Left colon (tissue), 2 donors: Measurements from ENCODE around the gene ASPSCR1. TPM values are rescaled to one million over a fixed set of nuclear protein-coding genes. Genes with fewer than 3 reads are reported as not detected.

Experiments used
- ATAC-seq: fragments of 200-7000 bp; cut with Tn5 transposase; one replicate; pipeline ENCODE4 v1.9.1; 2020; ENCODE audit warnings: mild to moderate bottlenecking, moderate library complexity
- DNase-seq, 2 donors: peaks; one replicate each; pipeline ENCODE4 v3.0.0-alpha.2; 2020
- intact Hi-C, 2 donors: fragments of 100-400 bp; cut with DNase I in 1 of 2; cut with micrococcal nuclease in 1 of 2; formaldehyde crosslinking; loops; one replicate each; pipeline versions ENCODE4 v1.11.2 to v1.14.0; 2022; cut with DNase I, micrococcal nuclease
- total RNA-seq, 2 donors: library from RNA; stranded (reverse); fragmentation: NEBNext Ultra II Directional; extraction: Animal tissue kit (Norgen Biotek cat#: 25700); gene quantifications; one replicate each; pipeline ENCODE4 v1.2.1, GENCODE V29; 2021
- donor health status: DM: no; HTN: no; CAD: no.
- donor health status: DM: yes; HTN: yes; CAD: no.

ASPSCR1 gene
- total RNA-seq, 2 donors from 2014 or later, result 29.8 to 35.9 TPM

DNA sequence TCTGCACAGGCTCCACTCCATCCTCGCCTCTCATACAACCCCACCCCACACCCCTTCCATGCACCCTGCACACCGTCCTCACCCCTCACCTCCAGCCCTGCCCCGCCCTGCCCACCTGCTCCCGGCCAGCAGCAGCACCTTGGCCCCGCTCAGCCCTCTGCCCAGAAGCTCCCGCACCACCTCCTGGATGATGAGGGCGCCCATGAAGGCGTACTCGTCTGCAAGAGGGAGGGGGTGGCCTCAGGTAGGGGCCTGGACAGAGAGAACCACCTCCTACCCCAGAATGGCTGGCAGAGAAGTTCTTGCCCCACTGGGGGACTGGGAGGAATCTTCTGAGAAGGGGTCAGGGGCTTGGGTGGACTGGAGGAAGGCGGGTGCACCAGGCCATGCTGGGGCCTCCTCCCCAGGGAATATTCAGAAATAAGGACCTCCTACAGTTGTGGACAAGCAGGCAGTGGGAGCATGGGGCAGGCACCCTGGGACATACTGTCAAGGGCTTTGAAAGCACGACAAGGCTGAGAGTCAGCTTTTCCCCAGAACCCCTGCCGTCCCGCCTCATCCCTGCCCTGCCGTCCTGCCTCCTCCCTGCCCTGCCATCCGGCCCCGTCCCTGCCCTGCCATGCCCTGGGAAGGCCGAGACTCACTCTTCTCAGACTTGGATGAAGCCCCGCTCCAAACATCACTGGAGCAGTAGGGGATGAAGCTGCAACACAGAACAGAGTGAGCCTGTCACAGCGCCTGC, 19.6 kb upstream of the ASPSCR1 start:
- DNase-seq (no peak), ATAC-seq (no peak)
- intact Hi-C loops, result no loop called here

DNA sequence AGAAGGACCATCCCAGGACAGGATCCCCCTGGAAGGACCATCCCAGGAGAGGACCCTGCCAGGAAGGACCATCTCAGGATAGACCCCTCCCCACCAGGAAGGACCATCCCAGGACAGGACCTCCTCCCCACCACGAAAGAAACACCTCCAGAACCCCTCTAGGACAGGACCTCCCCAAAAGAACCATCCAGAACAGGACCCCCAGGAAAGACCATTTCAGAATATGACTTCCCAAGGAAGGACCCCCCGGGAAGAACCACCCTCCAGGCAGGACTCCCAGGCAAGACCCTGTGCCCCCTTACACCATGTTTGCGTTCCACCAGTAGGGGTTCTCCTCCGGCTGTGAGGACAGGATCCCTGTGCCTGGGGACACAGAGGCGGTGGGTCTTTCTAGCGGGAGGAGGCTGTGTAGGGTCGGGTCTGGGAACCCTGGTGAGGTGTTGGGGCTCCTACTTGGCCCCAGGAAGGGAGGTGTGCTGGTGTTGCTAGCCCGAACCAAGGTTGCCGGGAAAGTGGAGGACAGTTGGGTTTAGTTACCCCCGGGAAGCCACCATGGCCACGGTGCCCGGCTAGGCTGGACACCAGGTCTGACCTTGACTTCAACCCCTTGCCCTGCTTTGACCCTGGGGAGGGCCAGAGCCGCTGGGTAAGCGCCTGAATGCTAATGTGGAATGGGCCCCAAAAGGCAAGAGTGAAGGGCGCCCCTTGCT, 18.6 kb upstream of the ASPSCR1 start:
- no peak for ATAC-seq
- no peak for DNase-seq
- intact Hi-C loops, result no loop called here

DNA sequence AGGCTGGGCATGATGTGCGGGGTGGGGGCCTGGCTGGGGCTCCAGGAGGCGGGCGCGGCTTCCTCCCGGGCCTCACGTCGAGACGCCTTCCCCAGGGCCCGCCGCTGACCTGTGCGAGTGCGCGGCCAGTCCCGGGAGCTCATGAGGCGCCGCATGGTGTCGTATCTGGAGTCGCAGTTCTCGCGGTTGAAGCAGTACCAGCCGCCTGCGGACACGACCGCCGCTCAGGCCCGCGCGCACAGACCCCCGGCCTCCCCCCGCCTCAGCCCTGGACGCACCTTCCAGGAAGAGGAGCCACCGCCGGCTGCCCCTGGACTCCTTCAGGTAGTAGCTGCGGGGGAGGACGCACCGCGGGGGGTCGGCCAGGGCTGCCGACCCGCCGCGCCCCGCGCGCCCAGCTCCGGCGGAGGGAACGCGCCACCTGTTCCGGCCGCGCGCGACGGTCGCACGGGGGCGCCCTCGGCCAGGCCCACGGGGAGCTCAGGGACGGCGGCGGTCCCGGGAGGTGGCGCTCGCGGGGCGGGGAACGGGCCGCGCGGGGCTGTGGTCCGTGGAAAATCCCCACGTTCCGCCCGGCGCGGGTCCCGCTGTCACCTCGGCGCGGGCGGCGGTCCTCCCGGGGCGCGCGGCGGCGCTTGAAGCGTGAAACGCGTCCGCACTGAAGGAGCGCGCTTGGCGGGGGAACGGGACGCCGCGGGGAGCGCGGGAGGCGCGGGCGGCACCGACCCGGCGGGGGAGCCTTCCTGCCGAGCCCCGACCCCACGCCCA, 17.9 kb upstream of the ASPSCR1 start:
- DNase-seq (peak in 1 of 2 donors; percentile 84), ATAC-seq (peak; percentile 90)
- intact Hi-C loops, result no loop called here

DNA sequence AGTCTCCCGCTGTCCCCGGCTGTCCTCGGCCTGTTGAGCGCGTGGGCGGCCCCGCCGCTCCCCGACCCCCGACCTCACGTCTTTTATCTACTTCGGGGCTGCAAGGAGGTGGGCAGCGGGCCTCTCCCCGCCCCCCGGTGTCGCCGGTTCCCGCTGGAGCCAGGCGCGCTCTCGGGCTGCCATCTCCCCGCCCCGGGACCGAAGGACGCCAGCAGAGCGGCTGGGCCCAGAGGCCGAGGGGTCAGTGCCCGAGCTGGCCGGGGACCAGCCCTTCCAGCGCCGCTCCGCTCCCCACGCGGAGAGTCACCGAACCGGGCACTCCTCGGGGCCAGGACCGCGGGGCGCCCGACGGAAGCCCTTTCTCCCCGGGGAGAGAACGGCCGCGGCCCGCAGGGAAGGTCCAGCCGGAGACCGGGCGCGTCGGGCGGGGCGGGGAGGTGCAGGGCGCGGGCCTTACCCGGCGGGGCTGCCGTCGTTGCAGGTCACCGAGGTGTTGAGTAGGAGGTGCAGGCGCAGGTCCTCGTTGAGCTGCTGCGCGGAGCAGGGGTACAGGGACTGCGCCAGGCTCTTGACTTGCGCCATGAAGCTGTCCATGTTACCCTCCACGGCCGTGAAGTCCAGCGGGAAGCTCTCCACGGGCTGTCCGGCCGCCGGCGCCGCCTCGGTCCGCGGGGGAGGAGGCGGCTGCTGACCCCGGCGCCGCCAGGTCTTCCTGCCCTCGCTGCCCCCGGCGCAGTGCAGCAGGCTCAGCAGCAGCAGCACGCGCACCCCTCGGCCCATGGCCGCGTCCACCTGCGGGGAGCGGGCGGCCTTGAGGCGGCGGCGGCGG, 17.1 kb upstream of the ASPSCR1 start:
- DNase-seq, result peak in 1 of 2 donors; percentile 35
- intact Hi-C loops, result no loop called here
- peak; percentile 49 for ATAC-seq

DNA sequence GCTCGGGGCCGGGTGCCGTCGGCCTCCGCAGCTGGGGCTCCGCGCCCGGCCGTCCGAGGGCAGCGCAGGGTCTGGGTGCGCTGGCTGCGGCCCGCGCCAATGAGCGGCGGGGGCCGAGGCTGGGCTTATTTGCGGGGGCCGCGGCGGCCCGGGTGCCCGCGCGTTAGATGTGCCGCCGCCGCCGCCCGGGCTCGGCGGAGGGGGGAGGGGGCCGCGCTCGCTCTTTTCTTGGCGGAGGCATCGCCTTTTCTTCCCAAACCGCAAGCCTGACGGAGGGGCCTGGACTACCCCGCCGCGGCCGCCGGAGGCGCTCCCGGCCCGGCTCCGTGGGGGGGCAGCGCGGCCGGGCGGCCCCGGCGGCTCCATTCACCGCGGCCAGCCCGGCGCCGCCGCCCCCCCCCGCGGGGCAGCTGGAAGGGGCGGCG, 16.3 kb upstream of the ASPSCR1 start, which contains the start of gene NOTUM:
NOTUM (minus strand) TSS at position 101 of the 425 bp plus-strand sequence. CDS start 278 bp downstream, outside the sequence.
- intact Hi-C loops, result no loop called here
- DNase-seq, result no peak
- no peak for ATAC-seq

DNA sequence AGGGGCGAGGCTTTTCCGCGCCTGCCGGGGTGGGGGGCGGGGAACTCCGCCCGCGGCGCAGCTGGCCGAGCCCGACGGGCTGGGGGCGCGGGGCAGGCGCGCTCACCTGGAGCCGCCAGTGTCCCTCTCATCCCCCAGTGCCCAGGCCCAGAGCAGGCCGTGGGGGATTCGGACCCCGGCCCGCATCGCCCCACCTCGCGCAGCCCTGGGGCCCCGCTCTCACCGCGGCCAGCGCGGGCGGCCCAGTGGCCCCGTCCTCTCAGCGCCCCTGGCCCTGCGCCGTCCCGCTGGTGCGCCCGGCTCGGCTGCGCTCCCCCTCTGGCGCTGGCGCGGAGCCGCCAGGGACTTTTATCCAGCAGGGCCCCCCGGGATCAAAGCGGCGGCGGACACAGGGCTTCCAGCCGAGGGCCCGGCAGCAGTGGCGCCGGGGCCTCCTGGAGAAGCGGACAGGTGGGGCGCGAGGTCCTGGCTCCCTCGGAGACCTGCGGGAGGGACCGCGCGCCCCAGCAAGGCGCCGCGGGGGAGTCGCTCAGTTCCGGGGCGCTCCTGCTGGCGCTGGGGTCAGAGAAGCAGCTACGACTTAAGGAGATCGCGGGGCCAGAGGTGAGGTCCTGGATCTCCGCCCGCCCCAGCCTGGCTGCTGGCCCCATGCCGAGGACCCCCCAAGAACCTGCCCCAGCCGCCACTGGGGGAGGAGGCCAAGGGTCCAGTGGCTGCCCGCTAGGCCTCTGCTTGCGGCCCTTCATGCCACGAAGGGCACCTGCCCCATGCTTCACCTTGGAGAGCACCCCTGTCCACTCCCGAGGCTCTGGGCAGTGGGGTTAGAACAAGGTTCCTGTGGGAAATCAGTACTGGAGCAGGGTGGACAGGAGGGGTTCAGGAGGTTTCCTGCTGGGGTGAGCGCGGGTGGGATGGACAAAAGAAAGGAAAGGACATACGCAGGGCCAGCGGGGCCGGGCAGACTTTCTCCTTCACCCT, 15.6 kb upstream of the ASPSCR1 start:
- no peak for DNase-seq
- ATAC-seq, result no peak
- intact Hi-C loops, result no loop called here

DNA sequence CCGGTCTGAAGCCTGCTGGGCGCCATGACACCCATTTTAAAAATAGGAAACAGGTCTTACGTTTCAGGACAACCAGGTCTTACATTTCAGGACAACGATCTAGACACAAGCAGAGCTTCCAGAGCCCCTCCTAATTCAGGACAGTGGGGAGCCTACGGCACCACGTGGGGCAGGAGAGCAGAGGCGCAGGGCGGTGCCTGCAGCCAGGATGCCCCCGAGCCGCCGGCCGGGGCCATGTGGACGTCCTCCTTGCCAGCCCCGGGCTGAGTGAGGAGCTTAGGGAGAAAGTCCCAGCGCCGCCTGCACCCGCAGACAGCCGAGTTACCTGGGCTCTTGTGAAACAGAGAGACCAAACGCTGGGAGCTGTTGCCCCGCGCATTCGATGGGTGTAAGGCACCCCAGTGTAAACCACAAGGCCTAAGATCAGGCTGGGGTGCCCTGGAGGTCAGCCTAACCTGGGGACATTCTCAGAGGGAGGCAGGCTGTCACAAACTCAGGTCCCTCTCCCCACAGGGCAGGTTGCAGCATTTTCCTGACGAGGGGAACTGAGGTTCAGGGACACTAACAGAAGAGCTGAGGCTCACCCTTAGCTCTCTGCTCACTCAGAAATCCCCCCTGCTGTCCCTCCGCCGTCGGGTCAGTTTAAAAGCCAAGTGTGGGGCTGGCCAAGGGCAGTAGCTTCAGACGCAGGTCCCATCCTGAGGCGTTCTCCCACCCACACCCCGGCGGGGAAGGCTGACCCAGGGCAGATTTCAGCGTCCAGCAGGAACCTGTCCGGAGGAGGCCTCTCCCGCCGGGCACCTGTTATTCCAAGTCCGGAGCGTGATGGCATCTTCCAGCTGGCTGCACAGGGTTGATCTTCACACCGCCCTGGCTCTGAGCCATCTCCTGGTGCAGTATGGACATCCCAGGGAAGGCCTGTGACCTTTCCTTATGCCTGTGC, 14.7 kb upstream of the ASPSCR1 start:
- no peak for DNase-seq
- intact Hi-C loops, result no loop called here
- no peak for ATAC-seq

DNA sequence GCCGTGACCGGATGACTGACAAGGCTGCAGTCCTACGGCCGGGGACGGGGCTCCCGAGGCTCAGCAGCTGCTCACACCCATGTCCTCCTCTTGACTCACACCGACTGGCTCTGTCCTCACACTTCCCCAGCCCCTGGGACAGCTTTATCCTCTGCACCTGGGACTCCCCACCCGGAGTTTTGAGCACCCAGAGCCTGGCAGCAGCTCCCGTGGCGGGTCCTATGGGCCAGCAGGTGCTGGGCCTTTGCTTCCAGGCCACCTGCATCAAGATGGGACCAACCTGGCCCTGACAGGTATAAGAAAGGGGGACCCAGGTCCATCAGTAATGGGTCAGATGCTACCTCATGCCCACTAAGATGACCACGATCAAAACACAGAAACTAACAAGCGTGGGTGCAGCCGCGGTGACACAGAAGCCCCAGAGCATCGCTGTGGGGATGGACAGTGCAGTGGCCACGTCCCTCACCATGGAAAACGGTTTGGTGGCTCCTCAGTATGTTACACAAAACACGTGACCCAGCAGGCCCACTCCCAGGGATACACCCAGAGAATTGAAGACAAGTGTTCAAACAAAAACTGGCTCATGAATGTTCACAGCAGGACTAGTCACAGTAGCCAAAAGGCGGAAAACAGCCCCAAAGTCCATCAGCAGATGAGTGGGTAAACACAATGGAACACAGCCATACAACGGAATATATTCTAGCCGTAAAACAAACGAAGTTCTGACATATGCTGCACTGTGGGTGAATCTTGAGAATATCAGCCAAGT, 13.2 kb upstream of the ASPSCR1 start:
- no peak for ATAC-seq
- intact Hi-C loops, result no loop called here
- no peak for DNase-seq

DNA sequence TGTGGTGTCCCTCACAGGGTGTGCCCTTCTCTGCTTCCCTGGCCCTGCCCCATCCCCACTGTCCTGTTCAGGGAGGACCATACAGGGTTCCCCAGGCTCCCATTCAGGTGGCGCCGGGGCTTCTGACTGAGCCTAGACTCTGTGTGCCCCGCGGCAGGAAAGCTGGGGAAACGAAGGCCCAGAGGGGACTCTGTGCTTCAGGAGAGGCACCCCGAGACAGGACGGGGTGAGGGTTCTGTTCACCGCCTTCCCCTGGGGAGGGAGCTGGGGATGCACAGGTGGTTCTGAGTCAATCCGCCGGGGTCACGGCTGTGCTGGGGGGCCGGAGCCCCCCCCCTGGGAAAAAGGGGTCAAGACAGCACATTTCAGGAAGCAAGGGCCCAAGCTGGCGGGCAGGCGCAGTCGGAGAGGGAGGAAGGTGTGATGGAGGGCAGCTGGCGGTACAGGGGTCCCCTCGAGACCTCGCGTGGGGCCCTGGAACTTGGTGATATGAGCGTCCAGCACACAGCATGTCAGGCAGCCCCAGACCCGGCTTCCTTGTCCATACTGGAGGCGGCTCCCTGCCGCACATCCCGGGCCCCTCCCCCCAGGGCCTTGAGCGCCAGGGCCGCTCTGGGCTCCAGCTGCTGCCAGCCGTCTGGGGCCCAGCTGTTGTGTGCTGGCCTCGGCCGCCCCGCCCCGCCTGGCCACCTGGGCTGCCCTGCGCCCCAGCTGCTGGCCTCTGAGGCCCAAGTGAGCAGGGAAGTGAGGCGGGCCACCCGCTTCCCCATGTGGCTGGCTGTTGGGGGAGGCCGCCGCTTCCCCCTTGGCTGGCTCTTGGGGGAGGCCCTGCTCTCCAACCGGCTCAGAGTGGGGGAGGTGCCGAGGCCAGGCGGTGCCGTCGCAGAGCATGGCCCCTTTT, 10.8 kb upstream of the ASPSCR1 start:
- ATAC-seq, result peak; percentile 80
- DNase-seq, result peak; percentile 66 to 80
- intact Hi-C loops, result loop anchor here in 1 of 2 donors (5.0 kb wide), 1 partner anchor 51 kb away; no protein-coding TSS in a partner anchor

DNA sequence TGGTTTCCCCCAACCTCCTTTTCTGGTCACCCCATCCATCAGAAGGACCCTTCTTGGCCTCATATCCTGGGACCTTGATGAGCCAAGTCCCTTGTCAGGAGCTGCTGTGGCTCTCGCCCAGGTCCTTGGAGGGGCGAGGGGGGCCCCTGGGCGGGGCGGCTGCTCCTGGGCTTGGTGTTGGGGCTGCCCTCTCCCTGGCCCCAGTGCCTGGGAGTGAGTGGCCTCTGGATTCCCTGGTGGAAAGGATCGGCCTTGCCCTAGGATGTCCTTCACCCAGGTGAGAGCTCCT, 10.2 kb upstream of the ASPSCR1 start:
- DNase-seq (no peak), ATAC-seq (peak; percentile 9)
- intact Hi-C loops, result loop anchor here in 1 of 2 donors (5.0 kb wide), 1 partner anchor 50 kb away; no protein-coding TSS in a partner anchor

DNA sequence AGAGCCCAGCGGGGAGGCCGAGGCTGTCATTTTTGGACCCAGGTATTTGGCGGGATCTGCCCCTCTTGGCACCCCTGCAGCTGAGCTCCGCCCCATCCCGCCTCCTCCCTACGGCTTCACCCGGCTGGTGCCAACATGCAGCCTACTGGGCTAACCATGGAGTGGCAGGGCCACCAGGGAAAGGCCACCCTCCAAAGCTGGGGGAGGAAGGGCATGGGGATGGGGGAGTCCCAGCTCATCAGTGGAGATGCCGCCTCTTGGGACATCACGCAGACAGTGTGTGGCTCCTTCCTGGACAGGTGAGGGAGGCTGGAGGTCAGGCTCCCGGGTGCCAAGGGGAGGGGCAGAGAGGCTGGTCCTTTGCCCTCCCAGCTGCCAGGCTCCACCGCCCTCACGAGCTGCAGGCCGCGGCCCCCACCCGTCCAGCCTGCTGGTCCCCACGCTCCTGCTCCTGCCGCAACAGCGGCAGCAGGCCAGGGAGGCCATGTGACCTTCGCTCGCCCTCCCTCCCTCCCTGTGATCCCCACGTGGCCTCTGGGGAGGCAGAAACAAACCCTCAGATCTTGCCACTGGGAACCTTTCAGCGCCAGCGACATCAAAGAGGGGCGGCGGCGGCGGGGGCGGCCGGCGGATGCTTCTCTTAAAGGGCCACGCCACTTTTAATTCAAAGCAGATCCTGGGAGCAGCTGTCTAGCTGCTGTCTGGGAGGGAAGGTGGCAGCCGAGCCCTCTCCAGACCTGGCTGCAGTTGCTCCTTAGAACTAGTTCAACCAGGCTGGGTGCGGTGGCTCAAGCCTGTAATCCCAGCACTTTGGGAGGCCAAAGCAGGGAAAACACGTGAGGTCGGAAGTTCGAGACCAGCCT, 9.7 kb upstream of the ASPSCR1 start:
- DNase-seq (peak; percentile 80), ATAC-seq (peak; percentile 74)
- intact Hi-C loops, result loop anchor here in 1 of 2 donors (5.0 kb wide), 1 partner anchor 50 kb away; no protein-coding TSS in a partner anchor

DNA sequence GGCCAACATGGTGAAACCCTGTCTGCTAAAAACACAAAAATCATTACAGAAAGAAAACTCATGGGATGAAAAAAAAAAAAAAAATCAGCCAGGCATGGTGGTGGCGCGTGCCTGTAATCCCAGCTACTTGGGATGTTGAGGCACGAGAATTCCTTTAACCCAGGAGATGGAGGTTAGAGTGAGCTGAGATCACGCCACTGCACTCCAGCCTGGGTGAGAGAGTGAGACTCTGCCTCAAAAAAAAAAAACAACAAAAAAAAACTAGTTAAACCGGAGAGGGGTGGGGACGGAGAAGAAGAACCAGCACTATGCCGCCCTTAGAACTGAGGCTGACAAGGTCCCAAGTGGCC, 9.1 kb upstream of the ASPSCR1 start:
- intact Hi-C loops, result loop anchor here in 1 of 2 donors (5.0 kb wide), 1 partner anchor 49 kb away; no protein-coding TSS in a partner anchor
- ATAC-seq (no peak), DNase-seq (no peak)

DNA sequence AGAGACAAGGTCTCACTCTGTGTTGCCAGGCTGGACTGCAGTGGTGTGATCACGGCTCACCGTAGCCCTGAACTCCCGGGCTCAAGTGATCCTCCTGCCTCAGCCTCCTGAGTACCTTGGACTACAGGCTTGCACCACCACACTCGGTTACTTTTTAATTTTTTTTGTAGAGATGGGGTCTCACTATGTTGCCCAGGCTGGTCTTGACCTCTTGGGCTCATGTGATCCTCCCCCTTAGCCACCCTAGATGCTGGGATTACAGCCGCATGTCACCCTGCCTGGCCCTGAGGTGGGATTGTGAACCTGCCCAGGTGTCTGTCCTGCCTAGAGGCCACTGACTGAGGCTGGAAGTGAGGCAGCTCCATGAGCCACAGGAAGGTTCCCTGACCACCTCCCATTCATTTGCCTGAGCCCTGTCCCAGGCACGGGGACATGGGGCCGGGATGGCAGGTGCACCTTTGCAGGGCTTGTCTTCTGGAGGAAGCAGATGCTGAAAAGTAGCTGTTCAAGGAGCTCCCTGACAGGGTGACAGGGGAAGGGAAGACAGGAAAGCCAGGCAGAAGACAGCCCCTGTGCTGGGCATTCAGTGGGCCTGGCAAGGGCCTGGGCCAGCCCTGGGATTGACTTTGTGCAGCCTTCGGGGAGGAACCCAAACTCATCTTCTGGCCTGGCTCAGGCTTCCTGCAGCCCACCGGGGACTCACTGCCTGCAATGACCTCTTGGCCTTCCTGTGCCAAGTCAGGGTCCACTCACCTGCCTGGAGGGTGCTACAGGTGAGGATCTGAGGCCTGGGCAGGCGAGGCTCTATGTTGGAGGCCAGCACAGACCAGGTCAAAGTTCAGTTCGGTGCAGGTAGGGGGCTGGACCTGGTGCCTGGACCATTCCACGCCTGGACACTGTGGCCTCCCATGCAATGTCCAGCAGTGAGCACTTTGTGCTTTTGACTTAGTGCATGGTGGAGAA, 8.3 kb upstream of the ASPSCR1 start:
- DNase-seq (no peak), ATAC-seq (no peak)
- intact Hi-C loops, result loop anchor here in 1 of 2 donors (5.0 kb wide), 1 partner anchor 48 kb away; no protein-coding TSS in a partner anchor
